HG02870 (cell line): ENCODE data around the gene ATP6V0C.
"Not testable (repeated sequence)": the region's sequence is repeated elsewhere in the genome, so short reads cannot be mapped to it uniquely, and the experiment has no call there.

Experiments used
- ATAC-seq: cut with Tn5 transposase; IDR thresholded peaks from one replicate; pipeline ENCODE4 v1.9.1; 2021; ENCODE audit warnings: mild to moderate bottlenecking, moderate library complexity; ENCODE audit not compliant: unreplicated experiment

Gene ATP6V0C

GRCh38 chr16:2527071-2527783 lies 13.5 kb downstream of the ATP6V0C start:
- no peak for ATAC-seq

DNA sequence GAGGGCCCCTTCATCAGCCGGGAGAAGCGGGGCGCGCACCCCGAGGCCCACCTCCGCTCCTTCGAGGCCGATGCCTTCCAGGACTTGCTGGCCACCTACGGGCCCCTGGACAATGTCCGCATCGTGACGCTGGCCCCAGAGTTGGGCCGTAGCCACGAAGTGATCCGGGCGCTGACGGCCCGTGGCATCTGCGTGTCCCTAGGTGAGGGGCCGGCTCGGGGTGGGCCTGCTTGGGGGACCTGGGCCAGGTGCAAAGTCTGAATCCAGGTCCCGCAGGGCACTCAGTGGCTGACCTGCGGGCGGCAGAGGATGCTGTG lies 14.0 kb downstream of the ATP6V0C start:
- ATAC-seq = no peak

GRCh38 chr16:2528161-2529060 lies 14.7 kb downstream of the ATP6V0C start:
- ATAC-seq = no peak

DNA sequence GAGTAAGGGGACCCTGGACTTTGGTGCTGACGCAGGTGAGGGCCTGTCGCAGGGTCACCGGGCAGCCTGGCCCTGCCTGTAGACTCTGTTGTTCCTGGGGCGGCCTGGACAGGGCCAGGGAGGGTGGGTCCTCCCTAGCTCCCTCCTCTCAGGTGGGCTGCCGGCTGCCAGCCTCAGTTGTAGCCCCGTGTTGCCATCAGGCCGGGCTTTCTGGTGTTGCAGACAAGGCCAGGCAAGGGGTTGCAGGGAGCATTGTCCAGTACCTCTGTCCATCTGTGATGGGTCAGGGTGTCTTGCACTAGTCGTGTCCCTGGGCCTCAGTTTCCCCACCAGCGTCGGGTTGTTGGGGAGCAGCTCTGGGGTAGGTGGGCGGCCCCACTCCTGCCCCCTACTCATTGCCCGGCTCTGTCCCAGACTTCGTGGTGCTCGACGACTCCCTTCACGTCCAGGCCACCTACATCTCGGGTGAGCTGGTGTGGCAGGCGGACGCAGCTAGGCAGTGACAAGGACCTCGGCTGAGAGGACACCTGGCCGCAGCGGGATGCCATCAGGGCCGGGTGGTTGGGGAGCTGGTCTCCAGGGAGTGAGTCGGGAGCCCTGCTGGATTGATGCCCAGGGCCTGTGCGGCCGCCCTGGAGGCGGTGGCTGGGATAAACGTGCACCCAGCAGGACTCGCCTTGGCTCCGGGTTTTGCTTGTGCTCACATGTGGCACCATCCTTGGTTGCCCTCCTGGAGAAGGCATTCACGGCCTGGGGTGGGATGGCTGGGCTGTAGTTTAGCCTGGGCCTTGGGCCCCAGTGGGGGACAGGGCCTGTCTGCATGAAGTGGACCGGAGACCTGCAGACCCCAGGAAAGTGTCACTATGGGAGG lies 15.5 kb downstream of the ATP6V0C start:
- no peak for ATAC-seq

GRCh38 chr16:2529961-2530628 lies 16.3 kb downstream of the ATP6V0C start:
- ATAC-seq = no peak

DNA sequence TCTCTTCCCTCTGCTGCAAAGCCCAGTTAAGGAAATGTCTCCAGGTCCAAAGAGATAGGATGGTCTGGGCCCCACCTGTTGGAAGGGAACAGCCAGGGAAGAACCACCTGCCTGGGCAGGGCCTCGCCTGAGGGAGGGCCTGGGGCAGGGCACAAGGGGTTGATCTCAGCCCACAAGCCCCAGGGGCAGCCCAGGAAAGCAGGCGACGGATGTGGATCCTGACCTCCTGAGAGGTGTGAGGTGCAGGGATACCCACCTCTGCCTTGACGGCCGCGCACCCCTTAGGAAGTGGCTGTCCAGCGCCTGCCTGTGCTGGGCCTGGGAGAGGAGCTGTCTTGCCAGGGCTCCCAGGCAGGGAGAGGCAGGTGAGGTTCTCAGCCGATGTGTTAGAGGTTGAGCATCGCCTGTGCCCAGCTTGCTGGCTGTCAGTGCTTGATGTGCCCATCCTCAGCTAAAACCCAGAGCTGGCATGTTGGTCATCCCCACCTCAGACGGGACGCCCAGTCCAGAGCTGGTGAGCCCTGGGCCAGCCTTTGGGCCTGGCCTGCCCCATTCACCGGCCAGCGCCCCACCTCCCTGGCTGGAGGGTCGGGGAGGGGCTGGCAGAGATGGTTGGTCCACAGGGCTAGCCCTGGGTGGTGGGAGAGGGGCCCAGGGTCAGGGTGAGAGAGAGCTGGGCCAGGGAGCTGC lies 17.0 kb downstream of the ATP6V0C start:
- ATAC-seq = no peak

GRCh38 chr16:2531371-2531695 lies 17.6 kb downstream of the ATP6V0C start, which contains the start of gene CEMP1:
Gene CEMP1 (minus strand): TSS chr16:2531408. CDS start chr16:2531073, 335 bp downstream.
- ATAC-seq = no peak

- peak; percentile 83 for ATAC-seq
Observed at GRCh38 chr16:2531696-2532493, 18.1 kb downstream of the ATP6V0C start.

DNA sequence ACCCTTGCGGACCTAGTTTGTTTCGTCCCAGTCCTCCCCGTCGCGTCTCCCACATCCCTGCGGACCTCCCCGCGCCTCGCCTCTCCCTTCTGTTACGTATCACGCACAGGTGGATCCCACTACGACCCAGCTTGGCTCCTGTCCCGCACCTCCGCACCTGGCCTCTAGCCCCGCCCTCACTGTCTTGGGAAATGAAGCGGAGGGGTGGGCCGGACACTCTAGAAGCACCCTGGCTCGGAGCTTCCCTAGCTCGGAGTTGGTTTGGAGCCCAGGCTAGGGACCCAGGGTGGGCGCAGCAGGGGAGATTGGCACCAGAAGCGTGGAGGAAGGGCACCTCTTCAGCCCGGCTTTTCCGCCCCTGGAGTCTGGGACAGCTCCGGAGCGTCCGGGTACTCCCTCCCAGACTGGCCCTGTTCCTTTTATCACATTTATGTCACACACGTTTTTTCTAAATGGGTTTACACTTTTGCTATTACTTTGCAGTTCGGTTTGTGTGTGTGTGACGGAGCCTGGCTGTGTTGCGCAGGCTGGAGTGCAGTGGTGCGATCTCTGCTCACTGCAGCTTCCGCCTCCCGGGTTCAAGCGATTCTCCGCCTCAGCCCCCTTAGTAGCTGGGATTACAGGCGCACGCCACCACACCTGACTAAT lies 18.9 kb downstream of the ATP6V0C start:
- ATAC-seq = no peak

GRCh38 chr16:2533142-2533755 lies 19.5 kb downstream of the ATP6V0C start:
- ATAC-seq = not testable (repeated sequence)

DNA sequence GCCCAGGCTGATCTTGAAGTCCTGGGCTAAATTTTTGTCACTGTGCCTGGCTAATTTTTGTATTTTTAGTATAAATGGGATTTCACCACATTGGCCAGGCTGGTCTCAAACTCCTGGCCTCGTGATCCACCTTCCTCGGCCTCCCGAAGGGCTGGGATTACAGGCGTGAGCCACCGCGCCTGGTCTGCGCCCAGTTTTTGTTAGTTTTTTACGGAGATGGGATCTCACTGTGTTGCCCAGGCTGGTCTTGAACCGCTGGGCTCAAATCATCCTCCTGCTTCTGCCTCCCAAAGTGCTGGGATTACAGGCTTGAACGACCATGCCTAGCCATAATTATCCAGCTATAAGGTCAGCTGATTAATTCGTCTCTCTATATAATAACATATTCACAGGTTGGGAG lies 20.2 kb downstream of the ATP6V0C start:
- ATAC-seq = no peak

GRCh38 chr16:2534335-2534734 lies 20.6 kb downstream of the ATP6V0C start:
- not testable (repeated sequence) for ATAC-seq

DNA sequence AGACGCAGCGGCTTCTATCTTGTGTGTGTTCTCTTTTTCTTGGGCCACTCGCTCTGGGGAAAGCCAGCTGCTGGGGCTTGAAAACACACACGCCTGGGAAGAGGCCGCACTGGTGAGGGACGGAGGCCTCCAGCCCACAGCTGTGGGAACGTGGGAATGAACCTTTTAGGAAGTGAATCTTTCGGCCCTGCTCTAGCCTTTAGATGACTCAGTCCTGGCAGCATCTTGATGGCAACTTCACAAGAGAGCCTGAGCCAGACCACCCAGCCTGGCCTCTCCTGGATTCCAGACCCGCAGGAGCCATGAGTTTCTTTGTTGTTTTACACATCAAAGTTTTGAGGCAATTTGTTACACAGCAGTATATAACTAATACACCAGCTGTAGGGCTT lies 21.9 kb downstream of the ATP6V0C start:
- no peak for ATAC-seq

- ATAC-seq = peak; percentile 82
Observed at GRCh38 chr16:2537451-2538379, 24.0 kb downstream of the ATP6V0C start, which contains the start of gene PDPK1. Gene PDPK1 (plus strand): TSS chr16:2538021. CDS start chr16:2538113, 92 bp downstream.

DNA sequence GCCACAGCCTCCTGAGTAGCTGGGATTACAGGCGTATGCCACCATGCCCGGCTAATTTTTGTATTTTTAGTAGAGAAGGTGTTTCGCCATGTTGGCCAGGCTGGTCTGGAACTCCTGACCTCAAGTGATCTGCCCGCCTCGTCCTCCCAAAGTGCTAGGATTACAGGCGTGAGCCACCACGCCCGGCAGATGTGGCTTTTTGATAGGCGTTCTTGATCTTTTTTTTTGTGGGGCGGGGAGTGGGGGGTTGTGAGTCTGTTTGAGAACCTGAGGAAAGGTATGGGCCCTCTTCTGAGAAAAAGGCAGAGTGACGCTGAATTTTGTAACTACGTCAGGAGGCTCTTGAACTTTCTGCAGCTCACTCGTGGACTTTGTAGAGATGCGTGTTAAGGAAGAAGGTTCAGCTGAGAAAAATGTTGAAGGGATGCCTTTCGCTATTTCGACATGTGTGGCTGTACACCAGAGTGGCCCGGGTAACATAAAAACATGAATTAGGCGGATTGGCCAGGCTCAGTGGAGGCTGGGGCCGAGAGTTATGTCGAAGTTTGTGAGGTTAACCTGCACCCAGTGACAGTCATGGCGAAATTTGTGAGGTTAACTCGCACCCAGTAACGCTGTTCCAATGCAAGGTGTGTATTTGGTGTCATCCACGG lies 25.6 kb downstream of the ATP6V0C start:
- ATAC-seq = not testable (repeated sequence)

DNA sequence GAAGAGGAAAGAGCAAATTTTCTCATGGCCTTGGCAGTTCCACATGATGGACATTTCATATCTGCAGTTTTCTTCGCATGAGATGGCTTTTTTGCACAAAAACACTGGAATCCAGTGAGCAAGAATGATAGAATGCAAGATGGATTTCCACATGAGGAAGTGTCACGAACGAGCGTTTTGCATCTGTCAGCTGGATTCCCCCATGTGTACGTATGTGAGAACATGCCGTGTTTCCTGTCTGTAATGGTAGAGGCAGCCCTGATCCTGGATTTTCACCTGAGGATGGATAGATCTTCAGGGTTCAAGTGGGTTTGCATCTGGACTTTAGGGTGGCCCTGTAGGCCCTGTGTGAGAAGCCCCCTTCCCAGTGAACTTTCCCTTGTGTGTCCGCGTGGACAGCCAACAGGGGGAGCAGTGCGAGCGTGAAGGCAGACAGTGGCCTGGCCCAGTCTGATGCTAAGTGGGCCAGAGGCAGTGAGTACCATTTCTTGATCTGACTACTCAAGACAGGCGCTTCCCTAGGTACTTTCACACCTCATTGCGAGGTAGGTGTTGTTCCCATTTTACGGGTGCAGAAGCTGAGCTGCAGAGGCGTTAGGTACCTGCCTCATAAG lies 26.2 kb downstream of the ATP6V0C start:
- ATAC-seq = not testable (repeated sequence)
